H1 (cell line): ENCODE data around the gene SPTBN5. TPM values are rescaled to one million over a fixed set of nuclear protein-coding genes. Genes with fewer than 3 reads are reported as not detected.

Source experiments
- CTCF ChIA-PET: fragments of 300-600 bp; sonication (Branson Sonifier 250); formaldehyde crosslinking; loops from one replicate; lab custom pipeline; 2021; ENCODE audit not compliant: partially characterized antibody; lab: Charles Lee
- POLR2A ChIA-PET: fragments of 300-600 bp; sonication (Branson Sonifier 250); formaldehyde crosslinking; loops from one replicate; lab custom pipeline; 2021; ENCODE audit warnings: inconsistent platforms; ENCODE audit not compliant: partially characterized antibody; lab: Charles Lee
- DNase-seq, 2 experiments: peaks; one replicate each; pipeline versions ENCODE4 v3.0.0 to v3.0.0-alpha.2; 2010 to 2022; ENCODE audit warnings: low spot score in 2 of 2, low read depth in 1 of 2, mixed read lengths in 1 of 2
- FAIRE-seq: peaks from 2 replicates; lab custom pipeline; 2011; peaks lifted over from hg19 to GRCh38; lab: Jason Lieb, UNC
- H2AFZ ChIP-seq: 2 replicates; pipeline ENCODE4 v1.8.1; 2012; ENCODE audit warnings: low read length, inconsistent platforms
- H2AK5ac ChIP-seq: 2 replicates; pipeline ENCODE4 v1.6.1; 2013; ENCODE audit warnings: low read depth, low read length
- H2BK120ac ChIP-seq: replicated peaks from 2 replicates; pipeline ENCODE3; 2013; ENCODE audit warnings: low read depth, low read length, inconsistent platforms
- H2BK12ac ChIP-seq: 2 replicates; pipeline ENCODE4 v1.6.1; 2013; ENCODE audit warnings: low read depth, low read length
- H2BK15ac ChIP-seq: 2 replicates; pipeline ENCODE4 v1.6.1; 2013; ENCODE audit warnings: low read length
- H2BK20ac ChIP-seq: 2 replicates; pipeline ENCODE4 v1.6.1; 2013; ENCODE audit warnings: low read length
- H2BK5ac ChIP-seq: 2 replicates; pipeline ENCODE4 v1.6.1; 2013; ENCODE audit warnings: low read depth, low read length
- H3K14ac ChIP-seq: 2 replicates; pipeline ENCODE4 v1.6.1; 2013; ENCODE audit warnings: inconsistent platforms; ENCODE audit not compliant: insufficient read length
- H3K18ac ChIP-seq: 2 replicates; pipeline ENCODE4 v1.6.1; 2013; ENCODE audit warnings: low read length; ENCODE audit errors: extremely low read depth
- H3K23ac ChIP-seq: 2 replicates; pipeline ENCODE4 v1.6.1; 2013; ENCODE audit warnings: inconsistent platforms; ENCODE audit not compliant: insufficient read length
- H3K23me2 ChIP-seq: 2 replicates; pipeline ENCODE4 v1.6.1; 2013; ENCODE audit warnings: low read depth, low read length
- H3K27ac ChIP-seq: 2 replicates; pipeline ENCODE4 v1.6.1; 2011; ENCODE audit warnings: low read depth, low read length, inconsistent platforms
- H3K27me3 ChIP-seq, 4 experiments: replicated peaks in 1 of 4; 1 replicate in 1 of 4; 2 replicates in 3 of 4; pipeline versions ENCODE4 v1.6.1 to v1.8.1; 2011 to 2013; ENCODE audit warnings: low read length in 3 of 4, mild to moderate bottlenecking in 3 of 4, inconsistent platforms in 2 of 4, mixed read lengths in 2 of 4, moderate library complexity in 1 of 4; ENCODE audit not compliant: control insufficient read depth in 3 of 4, insufficient read depth in 3 of 4; ENCODE audit errors: extremely low read depth in 1 of 4
- H3K36me3 ChIP-seq, 4 experiments: 2 replicates each; pipeline versions ENCODE4 v1.6.1 to v1.8.1; 2011 to 2013; ENCODE audit warnings: mild to moderate bottlenecking in 4 of 4, low read length in 3 of 4, moderate library complexity in 2 of 4, control low read depth in 1 of 4, inconsistent platforms in 1 of 4; ENCODE audit not compliant: insufficient read depth in 4 of 4, control insufficient read depth in 2 of 4
- H3K4ac ChIP-seq: replicated peaks from 2 replicates; pipeline ENCODE3; 2013; ENCODE audit warnings: low read length, low read depth, mixed read lengths, inconsistent platforms; ENCODE audit not compliant: insufficient read length
- H3K4me1 ChIP-seq, 4 experiments: replicated peaks in 1 of 4; 1 replicate in 1 of 4; 2 replicates in 3 of 4; pipeline versions ENCODE4 v1.6.1 to v1.8.1; 2011 to 2013; ENCODE audit warnings: low read length in 3 of 4, inconsistent platforms in 2 of 4, mixed read lengths in 1 of 4; ENCODE audit not compliant: insufficient read depth in 4 of 4, control insufficient read depth in 3 of 4
- H3K4me2 ChIP-seq, 2 experiments: 2 replicates each; pipeline versions ENCODE4 v1.6.1 to v1.8.1; 2011 to 2013; ENCODE audit warnings: low read depth in 2 of 2, low read length in 2 of 2, control low read depth in 1 of 2, inconsistent platforms in 1 of 2, mild to moderate bottlenecking in 1 of 2; ENCODE audit not compliant: insufficient read depth in 1 of 2
- H3K4me3 ChIP-seq, 4 experiments: fragments of 200-600, 300-600 bp in 1 of 4; sonication (generic), shearing (Covaris generic), sonication (Bioruptor Twin) in 1 of 4; 2 replicates each; pipeline versions ENCODE4 v1.5.1 to v1.8.1; 2011 to 2016; ENCODE audit warnings: low read length in 4 of 4, low read depth in 3 of 4, control low read depth in 2 of 4, inconsistent platforms in 2 of 4, mild to moderate bottlenecking in 2 of 4, mixed read lengths in 1 of 4, moderate library complexity in 1 of 4; ENCODE audit not compliant: insufficient read depth in 2 of 4; ENCODE audit errors: extremely low read depth in 1 of 4
- H3K56ac ChIP-seq: replicated peaks from 2 replicates; pipeline ENCODE3; 2013; ENCODE audit warnings: low read depth, mild to moderate bottlenecking, mixed read lengths, low read length, inconsistent platforms; ENCODE audit not compliant: insufficient read length
- H3K79me1 ChIP-seq: 2 replicates; pipeline ENCODE4 v1.6.1; 2013; ENCODE audit warnings: low read depth, low read length, control low read depth
- H3K79me2 ChIP-seq, 2 experiments: 2 replicates each; pipeline versions ENCODE4 v1.6.1 to v1.8.1; 2012 to 2013; ENCODE audit warnings: low read length in 2 of 2, mild to moderate bottlenecking in 2 of 2, inconsistent platforms in 1 of 2; ENCODE audit not compliant: insufficient read depth in 2 of 2, control insufficient read depth in 1 of 2
- H3K9ac ChIP-seq, 4 experiments: replicated peaks in 1 of 4; 1 replicate in 1 of 4; 2 replicates in 3 of 4; pipeline versions ENCODE4 v1.6.1 to v1.8.1; 2011 to 2013; ENCODE audit warnings: low read depth in 3 of 4, low read length in 3 of 4, control low read depth in 2 of 4, mild to moderate bottlenecking in 2 of 4, moderate library complexity in 2 of 4, inconsistent platforms in 1 of 4; ENCODE audit errors: extremely low read depth in 1 of 4
- H3K9me3 ChIP-seq, 2 experiments: 2 replicates each; pipeline versions ENCODE4 v1.6.1 to v1.8.1; 2012 to 2013; ENCODE audit warnings: mild to moderate bottlenecking in 2 of 2, moderate library complexity in 2 of 2, control low read depth in 1 of 2, inconsistent platforms in 1 of 2, low read depth in 1 of 2, low read length in 1 of 2, mixed read lengths in 1 of 2; ENCODE audit not compliant: insufficient read depth in 2 of 2
- H4K20me1 ChIP-seq, 2 experiments: replicated peaks in 1 of 2; 2 replicates each; pipeline versions ENCODE3 to v1.8.1; 2011 to 2013; ENCODE audit warnings: inconsistent platforms in 2 of 2, low read length in 2 of 2, mild to moderate bottlenecking in 1 of 2; ENCODE audit not compliant: insufficient read depth in 2 of 2, control insufficient read depth in 1 of 2
- H4K5ac ChIP-seq: 2 replicates; pipeline ENCODE4 v1.6.1; 2013; ENCODE audit warnings: low read length, low read depth, mixed read lengths, inconsistent platforms; ENCODE audit not compliant: insufficient read length
- H4K8ac ChIP-seq: 2 replicates; pipeline ENCODE4 v1.8.0; 2013; ENCODE audit warnings: mild to moderate bottlenecking, moderate library complexity, low read length, inconsistent platforms; ENCODE audit not compliant: insufficient read depth; ENCODE audit errors: extremely low read depth
- H4K91ac ChIP-seq: replicated peaks from 2 replicates; pipeline ENCODE3; 2013; ENCODE audit warnings: low read length, mixed read lengths, inconsistent platforms; ENCODE audit not compliant: insufficient read length
- NRF1 ChIP-seq: IDR thresholded peaks from 2 replicates; pipeline ENCODE4 v1.6.1; 2011; ENCODE audit warnings: mild to moderate bottlenecking, low read depth, low read length, improper control_type of control experiment
- RNF2 ChIP-seq: fragments of 200-900, 300-1000 bp; sonication (generic); IDR thresholded peaks from 2 replicates; pipeline ENCODE4 v1.7.1; 2016; ENCODE audit warnings: borderline replicate concordance, low read depth, mild to moderate bottlenecking, antibody characterized with exemption, low read length; ENCODE audit not compliant: poor library complexity, severe bottlenecking; ENCODE audit errors: missing control alignments
- SIRT6 ChIP-seq: IDR thresholded peaks from one replicate; pipeline ENCODE4 v1.7.1; 2012; ENCODE audit warnings: low read length, inconsistent platforms
- TAF7 ChIP-seq: optimal IDR thresholded peaks from 2 replicates; pipeline ENCODE3; 2011; ENCODE audit warnings: low read depth, mild to moderate bottlenecking, inconsistent platforms, low read length, moderate library complexity, borderline replicate concordance
- WGBS, 2 experiments: shearing (Covaris generic) in 1 of 2; methylation state at CpG; one replicate each; pipeline versions ENCODE4 v1.1.6 to v1.1.7; 2013 to 2015; ENCODE audit warnings: low lambda C conversion rate in 2 of 2, mixed read lengths in 2 of 2, inconsistent platforms in 1 of 2, low coverage in 1 of 2, missing lambda C conversion rate in 1 of 2; ENCODE audit not compliant: insufficient replicate concordance in 2 of 2, insufficient coverage in 1 of 2, insufficient read length in 1 of 2; ENCODE audit errors: extremely low coverage in 1 of 2, missing lambda C conversion rate in 1 of 2; 5-methylcytosine and 5-hydroxymethylcytosine counted together
- polyA plus RNA-seq, 7 experiments: library from polyadenylated mRNA; depleted of rRNA in 3 of 7; stranded (reverse) in 5 of 7; unstranded in 2 of 7; fragments of >200 nt in 5 of 7; fragments of 200-250 nt in 2 of 7; gene quantifications; 1 replicate in 5 of 7; 2 replicates in 1 of 7; 4 replicates in 1 of 7; pipeline versions ENCODE4 v1.2.1 to v1.2.3, GENCODE V29; 2011 to 2013; ENCODE audit warnings: missing spikeins in 2 of 7, mixed read lengths in 2 of 7
- total RNA-seq: library from RNA; stranded (reverse); fragmentation: NEBNext Ultra II Directional; extraction: Animal tissue kit (Norgen Biotek cat#: 25700); gene quantifications from 2 replicates; pipeline ENCODE4 v1.2.1, GENCODE V29; 2021

SPTBN5 gene
- total and polyA plus RNA-seq, 2 of the 8 experiments (the other 6 are each of a cell fraction or from before 2014, with no cell fraction given), result 0.32 to 0.84 TPM

DNA sequence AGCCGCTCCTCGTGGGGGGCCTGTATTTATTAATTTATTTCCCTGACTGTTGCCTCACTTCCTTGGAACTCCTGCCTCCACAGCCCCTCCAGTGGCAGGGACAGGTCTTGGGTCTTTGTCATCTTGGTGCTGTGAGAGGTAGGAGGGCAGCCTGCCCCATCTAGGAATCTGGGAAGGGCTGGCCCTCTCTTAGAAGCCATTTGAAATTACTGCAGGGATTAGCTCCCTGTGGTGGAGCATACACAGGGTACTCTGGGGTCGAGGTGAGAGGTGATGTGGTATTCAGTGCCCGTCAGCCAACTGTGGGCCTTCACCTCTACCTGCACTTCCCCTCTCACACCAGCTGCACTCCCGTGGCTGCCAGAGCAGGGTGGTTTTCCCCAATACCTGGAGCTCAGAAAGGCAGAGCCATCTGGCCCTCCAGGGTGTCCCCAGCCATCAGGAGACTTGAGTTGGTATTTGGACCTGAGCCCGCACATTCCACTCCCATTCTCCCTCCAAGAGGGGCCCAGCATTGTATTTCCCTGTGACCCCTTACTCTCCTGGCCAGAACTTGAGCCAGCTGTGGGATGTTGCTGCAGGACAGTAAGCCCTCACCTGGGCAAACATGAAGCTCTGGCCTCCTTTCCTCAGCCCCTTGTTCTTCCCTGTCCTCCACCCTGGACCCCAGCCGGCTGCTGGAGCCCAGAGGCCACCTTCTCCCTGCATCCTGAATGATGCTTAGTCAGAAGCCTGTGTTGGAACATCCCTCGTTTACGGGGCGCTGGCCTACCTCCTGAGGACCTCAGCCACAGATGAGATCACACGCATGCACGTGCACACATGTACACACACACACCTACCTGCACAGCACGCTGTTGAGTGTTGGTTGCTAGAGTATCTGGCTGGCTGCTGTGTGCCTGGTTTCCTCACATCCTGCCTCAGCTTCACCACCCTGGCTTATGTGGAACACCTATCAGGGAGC lies 68.0 kb downstream of the SPTBN5 start:
- Histone ChIP-seq H3K9me3 (no peaks in the 10 kb centered on the region), H3K4me2 (no peak overlapping the region), H3K4ac (peak overlapping the region; percentile 45), H3K79me2 (no peaks in the 10 kb centered on the region), H3K9ac (no peak overlapping the region; a peak in 1 of 7 replicates), H3K27me3 (peaks cover 0 to 2% (median 0%) of the 10 kb centered on the region in 4 experiments; a peak in 1 of 7 replicates), H3K36me3 (no peaks in the 10 kb centered on the region; a peak in 1 of 8 replicates), H3K4me3 (no peak overlapping the region), H3K79me1 (no peaks in the 10 kb centered on the region), H2BK15ac (no peak overlapping the region), H3K27ac (no peak overlapping the region), H3K23me2 (peaks cover 10% of the 10 kb centered on the region; the same call in 1 of the 2 replicates), H3K56ac (no peak overlapping the region), H2BK120ac (no peak overlapping the region), H2BK20ac (no peak overlapping the region), H4K91ac (no peak overlapping the region), H4K8ac (no peak overlapping the region), H2BK5ac (no peak overlapping the region), H3K18ac (no peak overlapping the region), H4K5ac (no peak overlapping the region), H2AFZ (no peak overlapping the region), H3K23ac (no peak overlapping the region), H4K20me1 (peaks cover 1 to 4% of the 10 kb centered on the region in 2 experiments), H2BK12ac (no peak overlapping the region), H3K4me1 (peaks cover 0 to 4% (median 2%) of the 10 kb centered on the region in 4 experiments; a peak in 4 of 7 replicates), H3K14ac (no peak overlapping the region), H2AK5ac (peak overlapping the region; percentile 9; the same call in 1 of the 2 replicates)
- FAIRE-seq (no peak), DNase-seq (no peak)
- CTCF ChIA-PET, result interaction anchor here (0.6 to 2.1 kb wide), 12 partner anchors 14 to 79 kb away, joined by 3 to 6 read pairs (median 4); no protein-coding TSS in a partner anchor
- WGBS, 2 experiments, result 84% methylated on average over 13 of the region's 13 CpGs; no CpG with 5 or more reads in 1 of the 2 experiments
- POLR2A ChIA-PET, result interaction anchor here (0.9 to 1.7 kb wide), 3 partner anchors 17 to 147 kb away, joined by 3 to 4 read pairs (median 4); partner anchors contain the start of gene EHD4
- TF ChIP-seq SIRT6 (no peak), NRF1 (no peak), RNF2 (no peak), TAF7 (no peak)
